ENCODE data around the gene COL27A1. TPM values are rescaled to one million over a fixed set of nuclear protein-coding genes. Genes with fewer than 3 reads are reported as not detected.
"Not testable (repeated sequence)": the region's sequence is repeated elsewhere in the genome, so short reads cannot be mapped to it uniquely, and the experiment has no call there.

Gene COL27A1
- total RNA-seq, 1 donor from 2014 or later: 13.7 TPM

- TF ChIP-seq CTCF (IDR thresholded peaks at IDR 0.05): no peak
- H3K27ac ChIP-seq: no peak overlapping the region
- H3K27me3 ChIP-seq: no peaks in the 10 kb centered on the region
- H3K36me3 ChIP-seq: no peaks in the 10 kb centered on the region
- no peak overlapping the region for H3K4me3 ChIP-seq
- ATAC-seq (no peak), DNase-seq (no peak)
- intact Hi-C loops (cut with DNase I): no loop called here
- H3K4me1 ChIP-seq: no peaks in the 10 kb centered on the region
- H3K9me3 ChIP-seq: no peaks in the 10 kb centered on the region
Observed at GRCh38 chr9:114124666-114125475, 30.5 kb upstream of the COL27A1 start.

- no peak for TF ChIP-seq CTCF (IDR thresholded peaks at IDR 0.05)
- DNase-seq (peak; percentile 13), ATAC-seq (no peak)
- H3K4me3 ChIP-seq: no peak overlapping the region
- no peaks in the 10 kb centered on the region for H3K27me3 ChIP-seq
- no peaks in the 10 kb centered on the region for H3K4me1 ChIP-seq
- no peaks in the 10 kb centered on the region for H3K9me3 ChIP-seq
- intact Hi-C loops (cut with DNase I): no loop called here
- no peaks in the 10 kb centered on the region for H3K36me3 ChIP-seq
- H3K27ac ChIP-seq: no peak overlapping the region
Observed at GRCh38 chr9:114125476-114126013, 29.8 kb upstream of the COL27A1 start.

- no peaks in the 10 kb centered on the region for H3K4me1 ChIP-seq
- intact Hi-C loops (cut with DNase I): no loop called here
- ATAC-seq (no peak), DNase-seq (peak; percentile 40)
- H3K27ac ChIP-seq: no peak overlapping the region
- no peaks in the 10 kb centered on the region for H3K36me3 ChIP-seq
- no peak for TF ChIP-seq CTCF (IDR thresholded peaks at IDR 0.05)
- H3K9me3 ChIP-seq: no peaks in the 10 kb centered on the region
- no peaks in the 10 kb centered on the region for H3K27me3 ChIP-seq
- H3K4me3 ChIP-seq: no peak overlapping the region
Observed at GRCh38 chr9:114126247-114127060, 28.9 kb upstream of the COL27A1 start.

GRCh38 chr9:114128759-114129158 is 26.6 kb upstream of the COL27A1 start:
- intact Hi-C loops (cut with DNase I); H3K4me1 ChIP-seq; ATAC-seq; DNase-seq; H3K36me3 ChIP-seq; H3K27me3 ChIP-seq; H3K4me3 ChIP-seq; H3K9me3 ChIP-seq; H3K27ac ChIP-seq: not testable (repeated sequence)

- Histone ChIP-seq H3K4me3 (no peak overlapping the region), H3K27ac (no peak overlapping the region), H3K36me3 (no peaks in the 10 kb centered on the region), H3K9me3 (no peaks in the 10 kb centered on the region), H3K4me1 (no peaks in the 10 kb centered on the region), H3K27me3 (no peaks in the 10 kb centered on the region)
- intact Hi-C loops (cut with DNase I): no loop called here
- ATAC-seq: no peak
- no peak for DNase-seq
- no peak for TF ChIP-seq CTCF (IDR thresholded peaks at IDR 0.05)
Observed at GRCh38 chr9:114130141-114130540, 25.2 kb upstream of the COL27A1 start.

All from upper lobe of right lung (tissue), 1 donor.